H4 (cell line): ENCODE measurements around the gene PRDM2. TPM values are rescaled to one million over a fixed set of nuclear protein-coding genes. Genes with fewer than 3 reads are reported as not detected.
A peak's percentile ranks its signal among the peaks of the same experiment; 100 is the strongest.

Experiments used
- DNase-seq: peaks from one replicate; pipeline ENCODE4 v3.0.0-alpha.2; 2015; ENCODE audit warnings: low spot score
- total RNA-seq: library from RNA; depleted of rRNA; stranded (reverse); fragments of >200 nt; shearing (Covaris generic); gene quantifications from 2 replicates; pipeline ENCODE4 v1.2.3, GENCODE V29; 2014

The PRDM2 gene
- total RNA-seq, 1 experiment from 2014 or later, result 5.1 TPM

- no peak for DNase-seq
These were observed 33.1 kb downstream of the PRDM2 start for GRCh38 chr1:13732971-13733667.

- DNase-seq, result no peak
These were observed 33.7 kb downstream of the PRDM2 start for GRCh38 chr1:13733711-13734110.

- no peak for DNase-seq
These were observed 35.4 kb downstream of the PRDM2 start for GRCh38 chr1:13735168-13735930.

- no peak for DNase-seq
These were observed 37.4 kb downstream of the PRDM2 start for GRCh38 chr1:13737398-13737797.

- no peak for DNase-seq
These were observed 46.4 kb downstream of the PRDM2 start for GRCh38 chr1:13746342-13746741.

- DNase-seq, result peak; percentile 93
These were observed 48.9 kb downstream of the PRDM2 start for GRCh38 chr1:13748610-13749505.

- no peak for DNase-seq
These were observed 49.8 kb downstream of the PRDM2 start for GRCh38 chr1:13749543-13750341.

GRCh38 chr1:13751458-13751871 is 51.5 kb downstream of the PRDM2 start:
- DNase-seq, result no peak

GRCh38 chr1:13751985-13752384 is 52.0 kb downstream of the PRDM2 start:
- DNase-seq, result no peak

- no peak for DNase-seq
These were observed 52.9 kb downstream of the PRDM2 start for GRCh38 chr1:13752852-13753251.

GRCh38 chr1:13753636-13754402 is 53.8 kb downstream of the PRDM2 start:
- no peak for DNase-seq

- DNase-seq, result no peak
These were observed 54.6 kb downstream of the PRDM2 start for GRCh38 chr1:13754510-13755103.

GRCh38 chr1:13756557-13757315 is 56.7 kb downstream of the PRDM2 start:
- no peak for DNase-seq

- no peak for DNase-seq
These were observed 57.7 kb downstream of the PRDM2 start for GRCh38 chr1:13757693-13758092.

GRCh38 chr1:13759072-13759471 is 59.1 kb downstream of the PRDM2 start:
- DNase-seq, result no peak

- no peak for DNase-seq
These were observed 60.4 kb downstream of the PRDM2 start for GRCh38 chr1:13760340-13760739.

- no peak for DNase-seq
These were observed 60.9 kb downstream of the PRDM2 start for GRCh38 chr1:13760921-13761320.

- DNase-seq, result no peak
These were observed 61.9 kb downstream of the PRDM2 start for GRCh38 chr1:13761883-13762282.

- no peak for DNase-seq
These were observed 62.7 kb downstream of the PRDM2 start for GRCh38 chr1:13762642-13763041.

GRCh38 chr1:13763222-13763621 is 63.2 kb downstream of the PRDM2 start:
- DNase-seq, result no peak
